ENCODE measurements around the gene ZMYND8. TPM values are rescaled to one million over a fixed set of nuclear protein-coding genes. Genes with fewer than 3 reads are reported as not detected.
"Not testable (repeated sequence)": the region's sequence is repeated elsewhere in the genome, so short reads cannot be mapped to it uniquely, and the experiment has no call there.

The ZMYND8 gene
- total RNA-seq, 1 donor from 2014 or later, result 40.1 TPM

GRCh38 chr20:47300071-47300470 lies 56.4 kb downstream of the ZMYND8 start:
- ATAC-seq, result no peak
- intact Hi-C loops (cut with micrococcal nuclease), result no loop called here
- DNase-seq, result no peak

DNA sequence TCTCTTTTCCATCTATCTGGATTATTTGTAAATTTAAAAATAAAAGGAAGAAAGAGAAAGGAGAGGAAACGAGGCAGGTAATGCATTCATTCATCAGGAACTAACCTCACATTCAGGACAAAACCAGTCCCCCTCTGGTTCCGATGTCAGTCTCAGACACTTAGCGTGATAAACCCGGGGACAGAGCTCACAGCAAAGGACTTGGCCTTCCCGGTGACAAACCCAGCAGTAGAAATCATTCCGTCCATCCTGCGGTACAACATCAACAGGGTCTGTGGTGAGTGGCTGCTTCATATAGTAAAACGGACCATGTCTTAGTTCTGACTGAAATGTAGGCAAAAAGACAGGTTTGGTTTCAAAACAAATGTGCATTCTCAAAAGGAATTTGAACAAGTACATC lies 57.9 kb downstream of the ZMYND8 start:
- DNase-seq (peak; percentile 8), ATAC-seq (no peak)
- intact Hi-C loops (cut with micrococcal nuclease), result no loop called here

DNA sequence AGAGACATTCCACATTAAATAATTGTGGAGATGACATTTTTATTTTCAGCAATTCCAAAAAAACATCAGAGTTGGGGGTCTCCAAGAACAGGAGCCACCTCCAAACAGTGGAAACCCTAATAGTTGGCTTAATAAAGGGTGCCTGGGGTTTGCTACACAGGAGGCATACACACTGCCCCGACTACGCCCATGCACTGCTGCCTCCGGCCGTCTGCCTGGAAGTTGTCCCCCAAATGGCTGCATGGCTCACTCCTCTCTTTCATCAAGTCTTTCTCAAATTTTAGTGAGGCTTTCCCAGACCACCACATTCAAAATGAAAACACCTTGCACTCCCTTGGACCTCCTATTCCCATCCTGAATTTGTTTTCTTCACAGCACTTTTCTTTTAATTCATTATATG lies 58.8 kb downstream of the ZMYND8 start:
- ATAC-seq (no peak), DNase-seq (peak; percentile 10)
- intact Hi-C loops (cut with micrococcal nuclease), result no loop called here

- intact Hi-C loops (cut with micrococcal nuclease), result no loop called here
- ATAC-seq (peak; percentile 33), DNase-seq (peak; percentile 49)
Observed at GRCh38 chr20:47296950-47297349, 59.5 kb downstream of the ZMYND8 start.

- no peak for DNase-seq
Observed at GRCh38 chr20:47295921-47296426, 60.5 kb downstream of the ZMYND8 start.

DNA sequence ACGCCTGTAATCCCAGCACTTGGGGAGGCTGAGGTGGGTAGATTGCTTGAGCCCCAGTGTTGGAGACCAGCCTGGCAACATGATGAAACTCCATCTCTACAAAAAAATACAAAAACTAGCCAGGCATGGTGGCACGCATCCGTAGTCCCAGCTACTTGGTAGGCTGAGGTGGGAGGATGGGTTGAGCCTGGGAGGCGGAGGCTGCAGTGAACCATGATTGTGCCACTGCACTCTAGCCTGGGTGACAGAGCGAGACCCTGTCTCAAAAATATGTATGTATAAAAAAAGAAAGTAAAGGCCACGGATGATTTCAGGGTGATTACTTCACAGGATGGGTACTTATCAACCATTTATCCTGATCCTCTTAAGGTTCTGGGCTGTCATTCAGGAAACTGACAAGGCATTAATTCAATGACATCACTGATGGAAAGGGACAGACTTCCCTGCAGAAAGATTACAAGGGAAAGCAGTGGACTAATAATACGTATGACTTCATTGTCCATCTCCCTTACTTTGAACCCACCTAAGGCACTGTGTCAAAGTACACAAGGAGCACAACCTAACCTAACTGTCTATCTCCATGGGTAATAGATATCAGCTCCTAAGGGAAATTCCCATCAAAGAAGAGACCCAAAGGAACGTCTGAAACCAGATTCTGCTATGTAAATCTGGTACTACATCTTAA lies 61.2 kb downstream of the ZMYND8 start:
- ATAC-seq, result peak; percentile 75
- DNase-seq, result no peak
- intact Hi-C loops (cut with micrococcal nuclease), result no loop called here

More at GRCh38 chr20:47295921-47296426, 60.5 kb downstream of the ZMYND8 start:
- intact Hi-C loops (cut with micrococcal nuclease), result no loop called here
- ATAC-seq, result peak; percentile 32

GRCh38 chr20:47293631-47294030 lies 62.9 kb downstream of the ZMYND8 start:
- intact Hi-C loops (cut with micrococcal nuclease), result no loop called here
- ATAC-seq (no peak), DNase-seq (no peak)

DNA sequence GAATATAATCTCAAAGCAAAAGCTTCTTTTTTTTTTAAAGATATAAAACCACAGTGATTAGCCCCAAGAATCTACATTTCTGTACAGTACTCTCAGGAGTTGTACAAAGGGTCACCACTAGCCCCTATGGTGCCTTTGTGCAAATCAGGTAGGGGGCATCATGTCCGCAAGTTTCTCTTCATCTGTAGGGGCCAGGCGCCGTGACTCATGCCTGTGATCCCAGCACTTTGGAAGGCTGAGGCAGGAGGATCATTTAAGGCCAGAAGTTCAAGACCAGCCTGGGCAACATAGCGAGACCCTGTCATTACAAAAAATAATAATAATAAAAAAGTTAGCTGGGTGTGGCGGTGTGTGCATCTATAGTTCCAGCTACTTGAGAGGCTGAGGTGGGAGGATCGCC lies 63.9 kb downstream of the ZMYND8 start:
- DNase-seq (no peak), ATAC-seq (no peak)
- intact Hi-C loops (cut with micrococcal nuclease), result no loop called here

DNA sequence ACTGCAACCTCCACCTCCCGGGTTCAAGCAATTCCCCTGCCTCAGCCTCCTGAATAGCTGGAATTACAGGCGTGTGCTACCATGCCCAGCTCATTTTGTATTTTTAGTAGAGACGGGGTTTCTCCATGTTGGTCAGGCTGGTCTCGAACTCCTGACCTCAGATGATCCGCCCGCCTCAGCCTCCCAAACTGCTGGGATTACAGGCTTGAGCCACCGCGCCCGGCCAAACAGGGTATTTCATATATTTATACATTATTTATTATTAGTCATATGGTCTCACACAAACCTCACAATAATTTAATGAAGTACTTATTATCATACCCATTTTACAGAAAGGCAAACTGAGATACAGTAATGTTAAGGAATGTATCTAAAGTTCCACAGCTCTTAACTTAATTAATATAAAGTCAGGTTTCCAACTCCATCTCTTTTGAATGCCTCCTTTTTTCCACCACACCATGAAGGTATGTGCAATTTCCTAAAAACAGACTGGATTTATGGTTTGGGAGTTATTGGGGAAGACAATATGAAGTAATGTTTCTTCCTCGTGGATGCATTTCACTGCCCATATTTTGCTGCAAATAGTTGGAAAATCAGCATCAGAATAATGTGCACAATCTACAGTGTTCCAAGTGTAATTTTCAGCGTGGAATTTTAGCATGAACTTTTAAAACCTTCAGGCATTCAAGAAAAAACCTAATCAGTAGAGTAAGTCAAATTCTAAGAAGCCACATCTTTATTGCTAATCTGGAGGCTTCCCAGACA lies 65.7 kb downstream of the ZMYND8 start:
- intact Hi-C loops (cut with micrococcal nuclease), result no loop called here
- ATAC-seq (no peak), DNase-seq (no peak)

- DNase-seq (no peak), ATAC-seq (no peak)
- intact Hi-C loops (cut with micrococcal nuclease), result no loop called here
Observed at GRCh38 chr20:47290008-47290407, 66.5 kb downstream of the ZMYND8 start.

GRCh38 chr20:47289096-47289495 lies 67.4 kb downstream of the ZMYND8 start:
- ATAC-seq (no peak), DNase-seq (no peak)
- intact Hi-C loops (cut with micrococcal nuclease), result no loop called here

DNA sequence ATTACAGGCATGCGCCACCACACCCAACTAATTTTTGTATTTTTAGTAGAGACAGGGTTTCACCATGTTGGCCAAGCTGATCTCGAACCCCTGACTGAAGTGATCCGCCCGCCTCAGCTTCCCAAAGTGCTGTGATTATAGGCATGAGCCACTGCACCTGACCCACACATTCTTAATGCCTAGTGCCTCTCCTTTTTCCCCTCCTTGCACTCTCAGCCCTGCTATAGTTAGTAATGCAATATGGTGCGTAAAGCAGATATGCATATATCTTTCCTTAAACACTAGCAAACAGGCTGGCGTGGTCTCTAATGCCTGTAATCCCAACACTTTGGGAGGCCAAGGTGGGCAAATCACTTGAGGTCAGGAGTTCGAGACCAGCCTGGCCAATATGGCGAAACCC lies 68.0 kb downstream of the ZMYND8 start:
- intact Hi-C loops (cut with micrococcal nuclease); ATAC-seq; DNase-seq: not testable (repeated sequence)

- DNase-seq (no peak), ATAC-seq (no peak)
- intact Hi-C loops (cut with micrococcal nuclease), result no loop called here
Observed at GRCh38 chr20:47287609-47288144, 68.8 kb downstream of the ZMYND8 start.

- intact Hi-C loops (cut with micrococcal nuclease), result no loop called here
- ATAC-seq (no peak), DNase-seq (peak; percentile 4)
Observed at GRCh38 chr20:47286681-47287080, 69.8 kb downstream of the ZMYND8 start.

DNA sequence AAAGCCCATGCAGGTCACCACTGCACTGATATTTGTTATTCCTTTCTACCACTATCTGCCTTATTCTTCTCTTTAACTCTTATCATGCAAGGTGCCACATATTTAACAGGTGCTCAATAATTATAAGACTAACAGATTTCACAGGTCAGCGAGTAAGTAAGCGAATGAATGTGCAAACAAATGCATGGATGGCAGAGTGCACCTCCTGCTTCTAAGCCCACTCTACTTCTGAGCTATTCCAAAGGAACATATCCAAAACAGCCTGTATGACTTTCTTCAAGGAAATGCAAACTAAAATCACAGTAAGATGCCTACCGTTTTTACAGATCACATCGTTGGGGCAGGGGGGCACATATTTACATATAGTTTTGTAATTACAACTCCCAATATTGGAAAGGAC lies 71.3 kb downstream of the ZMYND8 start:
- DNase-seq, result no peak

GRCh38 chr20:47284373-47284772 lies 72.1 kb downstream of the ZMYND8 start:
- no peak for ATAC-seq
- intact Hi-C loops (cut with micrococcal nuclease), result no loop called here
- DNase-seq, result no peak

More for the DNA sequence above, 71.3 kb downstream of the ZMYND8 start:
- intact Hi-C loops (cut with micrococcal nuclease), result no loop called here
- no peak for ATAC-seq

GRCh38 chr20:47283411-47283810 lies 73.1 kb downstream of the ZMYND8 start:
- DNase-seq (no peak), ATAC-seq (no peak)
- intact Hi-C loops (cut with micrococcal nuclease), result no loop called here

DNA sequence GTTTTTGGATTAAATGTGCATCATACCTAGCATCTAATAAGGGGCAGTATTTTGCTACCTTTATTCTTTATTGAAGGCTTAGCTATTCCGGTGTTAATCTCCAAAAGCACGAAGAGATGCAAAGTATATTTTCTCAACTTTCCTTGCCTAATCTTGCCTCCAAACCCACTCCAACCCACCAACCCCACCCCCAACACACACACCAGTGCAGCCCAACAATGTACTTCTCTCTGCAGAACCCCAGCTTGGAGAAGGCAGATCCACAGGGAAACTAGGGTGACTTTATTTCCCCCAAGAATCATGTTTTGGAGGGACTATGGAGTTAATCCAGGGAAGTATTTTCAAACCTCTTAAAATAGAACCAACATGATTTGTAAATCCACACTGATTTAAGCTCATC lies 73.6 kb downstream of the ZMYND8 start:
- DNase-seq (no peak), ATAC-seq (no peak)
- intact Hi-C loops (cut with micrococcal nuclease), result no loop called here

DNA sequence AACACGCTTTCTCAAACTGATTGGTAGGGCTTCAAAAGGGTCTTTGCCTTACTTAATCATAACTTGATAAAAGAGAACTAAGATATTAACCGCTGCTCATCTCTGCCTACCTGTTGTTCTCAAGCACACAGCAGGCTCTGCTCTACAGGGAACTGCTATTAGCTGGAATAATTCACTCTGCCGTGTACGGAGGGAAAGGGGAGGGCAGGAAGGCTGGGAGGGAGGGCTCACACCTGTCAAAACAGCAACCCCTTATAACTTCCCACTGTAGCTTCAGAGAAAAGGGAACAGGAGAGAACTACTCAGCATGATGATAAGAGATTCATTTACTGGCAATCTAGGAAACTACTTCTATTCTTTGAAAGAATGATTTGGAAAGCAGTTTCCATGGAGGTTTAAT lies 75.1 kb downstream of the ZMYND8 start:
- DNase-seq, result no peak
- no peak for ATAC-seq
- intact Hi-C loops (cut with micrococcal nuclease), result no loop called here

GRCh38 chr20:47280668-47281067 lies 75.8 kb downstream of the ZMYND8 start:
- DNase-seq (no peak), ATAC-seq (no peak)
- intact Hi-C loops (cut with micrococcal nuclease), result no loop called here

Measured in left ventricle myocardium superior (tissue), 1 donor.